HEK293 (cell line): ENCODE measurements around the gene ERICH4.

Experiments
- YY1 ChIP-seq: fragments of 450-650 bp; formaldehyde crosslinking; IDR thresholded peaks from 2 replicates; pipeline ENCODE4 v1.5.1; 2018; ENCODE audit warnings: missing biosample characterization, missing genetic modification characterization
- ZNF274 ChIP-seq, 2 experiments: fragments of 200-500 bp in 1 of 2; fragments of 450-650 bp in 1 of 2; sonication (Bioruptor generic) in 1 of 2; formaldehyde crosslinking in 1 of 2; IDR thresholded peaks; 2 replicates each; pipeline versions ENCODE4 v1.5.1 to v1.6.1; 2014 to 2016; ENCODE audit warnings: borderline replicate concordance in 1 of 2, inconsistent platforms in 1 of 2, low read length in 1 of 2, missing biosample characterization in 1 of 2, missing genetic modification characterization in 1 of 2
- ZNF433 ChIP-seq: fragments of 450-650 bp; formaldehyde crosslinking; IDR thresholded peaks from 2 replicates; pipeline ENCODE4 v1.5.1; 2016; ENCODE audit warnings: missing biosample characterization, missing genetic modification characterization, low read depth
- ZNF48 ChIP-seq: fragments of 450-650 bp; formaldehyde crosslinking; IDR thresholded peaks from 2 replicates; pipeline ENCODE4 v1.5.1; 2016; ENCODE audit warnings: missing biosample characterization, missing genetic modification characterization
- ZNF529 ChIP-seq: fragments of 450-650 bp; formaldehyde crosslinking; IDR thresholded peaks from 2 replicates; pipeline ENCODE4 v1.5.1; 2017; ENCODE audit warnings: missing genetic modification characterization, missing biosample characterization; ENCODE audit not compliant: insufficient replicate concordance
- ZNF777 ChIP-seq: fragments of 450-650 bp; formaldehyde crosslinking; IDR thresholded peaks from 2 replicates; pipeline ENCODE4 v1.5.1; 2017; ENCODE audit warnings: missing biosample characterization, missing genetic modification characterization, borderline replicate concordance
- TF ChIP-seq, protein P1 (sequence below): fragments of 450-650 bp; formaldehyde crosslinking; IDR thresholded peaks from 2 replicates; pipeline ENCODE4 v1.5.1; 2017; ENCODE audit warnings: missing biosample characterization, missing genetic modification characterization
- TF ChIP-seq, protein P2 (sequence below): fragments of 450-650 bp; formaldehyde crosslinking; IDR thresholded peaks from 2 replicates; pipeline ENCODE4 v1.5.1; 2016; ENCODE audit warnings: missing biosample characterization, missing genetic modification characterization
- TF ChIP-seq, protein P3 (sequence below): fragments of 450-650 bp; formaldehyde crosslinking; IDR thresholded peaks from 2 replicates; pipeline ENCODE4 v1.5.1; 2016; ENCODE audit warnings: missing biosample characterization, missing genetic modification characterization
- TF ChIP-seq, protein P4 (sequence below): IDR thresholded peaks from 2 replicates; pipeline ENCODE4 v1.6.1; 2011; ENCODE audit warnings: mild to moderate bottlenecking, low read depth, low read length, borderline replicate concordance
- TF ChIP-seq, protein P5 (sequence below): fragments of 450-650 bp; formaldehyde crosslinking; IDR thresholded peaks from 2 replicates; pipeline ENCODE4 v1.5.1; 2016; ENCODE audit warnings: missing biosample characterization, missing genetic modification characterization, low read depth

DNA sequence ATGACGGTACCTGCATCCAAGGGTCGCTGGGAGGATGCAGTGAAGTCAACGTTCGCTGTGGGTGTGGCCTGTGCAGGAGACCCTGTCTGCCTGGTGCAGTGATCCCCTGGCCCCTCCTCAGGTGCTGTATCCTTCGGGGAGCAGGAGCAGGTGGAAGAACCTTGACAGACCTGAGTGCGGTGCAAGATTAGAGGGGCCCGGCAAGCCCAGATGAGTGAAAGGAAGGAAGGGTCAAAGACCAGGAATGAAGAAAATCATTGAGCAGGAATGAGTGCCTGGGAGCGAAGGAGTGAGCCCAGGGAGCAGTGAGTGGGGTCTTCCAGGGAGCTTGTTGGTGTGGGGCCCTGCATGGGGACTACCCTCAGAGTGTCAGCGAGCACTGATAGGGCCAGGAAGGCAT is 28.5 kb upstream of the ERICH4 start:
- TF ChIP-seq, protein P1, sequence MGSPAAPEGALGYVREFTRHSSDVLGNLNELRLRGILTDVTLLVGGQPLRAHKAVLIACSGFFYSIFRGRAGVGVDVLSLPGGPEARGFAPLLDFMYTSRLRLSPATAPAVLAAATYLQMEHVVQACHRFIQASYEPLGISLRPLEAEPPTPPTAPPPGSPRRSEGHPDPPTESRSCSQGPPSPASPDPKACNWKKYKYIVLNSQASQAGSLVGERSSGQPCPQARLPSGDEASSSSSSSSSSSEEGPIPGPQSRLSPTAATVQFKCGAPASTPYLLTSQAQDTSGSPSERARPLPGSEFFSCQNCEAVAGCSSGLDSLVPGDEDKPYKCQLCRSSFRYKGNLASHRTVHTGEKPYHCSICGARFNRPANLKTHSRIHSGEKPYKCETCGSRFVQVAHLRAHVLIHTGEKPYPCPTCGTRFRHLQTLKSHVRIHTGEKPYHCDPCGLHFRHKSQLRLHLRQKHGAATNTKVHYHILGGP (tag by site-specific recombination), result no peak
- no peak for TF ChIP-seq YY1 (tag by site-specific recombination)
- TF ChIP-seq, protein P2, sequence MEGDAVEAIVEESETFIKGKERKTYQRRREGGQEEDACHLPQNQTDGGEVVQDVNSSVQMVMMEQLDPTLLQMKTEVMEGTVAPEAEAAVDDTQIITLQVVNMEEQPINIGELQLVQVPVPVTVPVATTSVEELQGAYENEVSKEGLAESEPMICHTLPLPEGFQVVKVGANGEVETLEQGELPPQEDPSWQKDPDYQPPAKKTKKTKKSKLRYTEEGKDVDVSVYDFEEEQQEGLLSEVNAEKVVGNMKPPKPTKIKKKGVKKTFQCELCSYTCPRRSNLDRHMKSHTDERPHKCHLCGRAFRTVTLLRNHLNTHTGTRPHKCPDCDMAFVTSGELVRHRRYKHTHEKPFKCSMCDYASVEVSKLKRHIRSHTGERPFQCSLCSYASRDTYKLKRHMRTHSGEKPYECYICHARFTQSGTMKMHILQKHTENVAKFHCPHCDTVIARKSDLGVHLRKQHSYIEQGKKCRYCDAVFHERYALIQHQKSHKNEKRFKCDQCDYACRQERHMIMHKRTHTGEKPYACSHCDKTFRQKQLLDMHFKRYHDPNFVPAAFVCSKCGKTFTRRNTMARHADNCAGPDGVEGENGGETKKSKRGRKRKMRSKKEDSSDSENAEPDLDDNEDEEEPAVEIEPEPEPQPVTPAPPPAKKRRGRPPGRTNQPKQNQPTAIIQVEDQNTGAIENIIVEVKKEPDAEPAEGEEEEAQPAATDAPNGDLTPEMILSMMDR (tag by site-specific recombination), result no peak
- TF ChIP-seq, protein P3, sequence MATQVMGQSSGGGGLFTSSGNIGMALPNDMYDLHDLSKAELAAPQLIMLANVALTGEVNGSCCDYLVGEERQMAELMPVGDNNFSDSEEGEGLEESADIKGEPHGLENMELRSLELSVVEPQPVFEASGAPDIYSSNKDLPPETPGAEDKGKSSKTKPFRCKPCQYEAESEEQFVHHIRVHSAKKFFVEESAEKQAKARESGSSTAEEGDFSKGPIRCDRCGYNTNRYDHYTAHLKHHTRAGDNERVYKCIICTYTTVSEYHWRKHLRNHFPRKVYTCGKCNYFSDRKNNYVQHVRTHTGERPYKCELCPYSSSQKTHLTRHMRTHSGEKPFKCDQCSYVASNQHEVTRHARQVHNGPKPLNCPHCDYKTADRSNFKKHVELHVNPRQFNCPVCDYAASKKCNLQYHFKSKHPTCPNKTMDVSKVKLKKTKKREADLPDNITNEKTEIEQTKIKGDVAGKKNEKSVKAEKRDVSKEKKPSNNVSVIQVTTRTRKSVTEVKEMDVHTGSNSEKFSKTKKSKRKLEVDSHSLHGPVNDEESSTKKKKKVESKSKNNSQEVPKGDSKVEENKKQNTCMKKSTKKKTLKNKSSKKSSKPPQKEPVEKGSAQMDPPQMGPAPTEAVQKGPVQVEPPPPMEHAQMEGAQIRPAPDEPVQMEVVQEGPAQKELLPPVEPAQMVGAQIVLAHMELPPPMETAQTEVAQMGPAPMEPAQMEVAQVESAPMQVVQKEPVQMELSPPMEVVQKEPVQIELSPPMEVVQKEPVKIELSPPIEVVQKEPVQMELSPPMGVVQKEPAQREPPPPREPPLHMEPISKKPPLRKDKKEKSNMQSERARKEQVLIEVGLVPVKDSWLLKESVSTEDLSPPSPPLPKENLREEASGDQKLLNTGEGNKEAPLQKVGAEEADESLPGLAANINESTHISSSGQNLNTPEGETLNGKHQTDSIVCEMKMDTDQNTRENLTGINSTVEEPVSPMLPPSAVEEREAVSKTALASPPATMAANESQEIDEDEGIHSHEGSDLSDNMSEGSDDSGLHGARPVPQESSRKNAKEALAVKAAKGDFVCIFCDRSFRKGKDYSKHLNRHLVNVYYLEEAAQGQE (tag by site-specific recombination), result no peak
- no peak for TF ChIP-seq ZNF48 (tag by site-specific recombination)
- no peak for TF ChIP-seq ZNF274 (IDR thresholded peaks at IDR 0.05; ENCODE audit: low read length)
- TF ChIP-seq ZNF274 (tag by site-specific recombination; IDR thresholded peaks at IDR 0.05; ENCODE audit: borderline replicate concordance), result no peak
- TF ChIP-seq ZNF529 (tag by site-specific recombination), result no peak
- TF ChIP-seq, protein P4, sequence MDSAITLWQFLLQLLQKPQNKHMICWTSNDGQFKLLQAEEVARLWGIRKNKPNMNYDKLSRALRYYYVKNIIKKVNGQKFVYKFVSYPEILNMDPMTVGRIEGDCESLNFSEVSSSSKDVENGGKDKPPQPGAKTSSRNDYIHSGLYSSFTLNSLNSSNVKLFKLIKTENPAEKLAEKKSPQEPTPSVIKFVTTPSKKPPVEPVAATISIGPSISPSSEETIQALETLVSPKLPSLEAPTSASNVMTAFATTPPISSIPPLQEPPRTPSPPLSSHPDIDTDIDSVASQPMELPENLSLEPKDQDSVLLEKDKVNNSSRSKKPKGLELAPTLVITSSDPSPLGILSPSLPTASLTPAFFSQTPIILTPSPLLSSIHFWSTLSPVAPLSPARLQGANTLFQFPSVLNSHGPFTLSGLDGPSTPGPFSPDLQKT, result no peak
- no peak for TF ChIP-seq ZNF433 (tag by site-specific recombination)
- no peak for TF ChIP-seq ZNF777 (tag by site-specific recombination)
- TF ChIP-seq, protein P5, sequence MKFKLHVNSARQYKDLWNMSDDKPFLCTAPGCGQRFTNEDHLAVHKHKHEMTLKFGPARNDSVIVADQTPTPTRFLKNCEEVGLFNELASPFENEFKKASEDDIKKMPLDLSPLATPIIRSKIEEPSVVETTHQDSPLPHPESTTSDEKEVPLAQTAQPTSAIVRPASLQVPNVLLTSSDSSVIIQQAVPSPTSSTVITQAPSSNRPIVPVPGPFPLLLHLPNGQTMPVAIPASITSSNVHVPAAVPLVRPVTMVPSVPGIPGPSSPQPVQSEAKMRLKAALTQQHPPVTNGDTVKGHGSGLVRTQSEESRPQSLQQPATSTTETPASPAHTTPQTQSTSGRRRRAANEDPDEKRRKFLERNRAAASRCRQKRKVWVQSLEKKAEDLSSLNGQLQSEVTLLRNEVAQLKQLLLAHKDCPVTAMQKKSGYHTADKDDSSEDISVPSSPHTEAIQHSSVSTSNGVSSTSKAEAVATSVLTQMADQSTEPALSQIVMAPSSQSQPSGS (tag by site-specific recombination), result no peak
